ENCODE data around the gene IDH2. TPM values are rescaled to one million over a fixed set of nuclear protein-coding genes. Genes with fewer than 3 reads are reported as not detected.
A peak's percentile ranks its signal among the peaks of the same experiment; 100 is the strongest.
"Not testable (repeated sequence)": the region's sequence is repeated elsewhere in the genome, so short reads cannot be mapped to it uniquely, and the experiment has no call there.

IDH2 gene
- polyA plus RNA-seq, 1 experiment, result 84.2 TPM

DNA sequence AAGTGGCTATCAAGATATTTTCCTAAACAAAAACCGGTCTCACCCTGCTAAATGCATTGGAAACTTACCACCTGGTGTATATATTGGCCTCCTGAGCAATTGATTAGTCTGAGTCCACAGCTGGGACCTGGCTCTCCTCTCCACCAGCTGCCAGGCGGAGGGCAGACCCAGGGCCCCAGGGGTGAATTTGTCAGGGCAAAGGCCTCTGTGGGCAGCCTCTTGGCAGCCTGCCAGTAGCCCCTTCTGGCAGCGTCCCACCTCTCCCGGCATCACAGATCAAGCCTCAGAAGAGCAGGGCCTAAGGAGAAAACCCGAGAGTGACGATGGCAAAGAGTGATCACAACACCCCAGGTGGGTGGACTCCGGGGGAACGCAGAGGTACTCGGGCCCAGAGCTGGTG lies 43.0 kb upstream of the IDH2 start:
- no peak for DNase-seq (ENCODE audit: low read depth, low spot score)
- ChIA-PET CTCF (no interaction called here), POLR2A (no interaction called here)
- H3K4me3 ChIP-seq (ENCODE audit: low read depth, low read length), result no peak overlapping the region
- H3K9me3 ChIP-seq (ENCODE audit: control insufficient read depth, insufficient read depth, low read length), result no peaks in the 10 kb centered on the region; the same call in 1 of the 2 replicates
- TF ChIP-seq, protein P1, sequence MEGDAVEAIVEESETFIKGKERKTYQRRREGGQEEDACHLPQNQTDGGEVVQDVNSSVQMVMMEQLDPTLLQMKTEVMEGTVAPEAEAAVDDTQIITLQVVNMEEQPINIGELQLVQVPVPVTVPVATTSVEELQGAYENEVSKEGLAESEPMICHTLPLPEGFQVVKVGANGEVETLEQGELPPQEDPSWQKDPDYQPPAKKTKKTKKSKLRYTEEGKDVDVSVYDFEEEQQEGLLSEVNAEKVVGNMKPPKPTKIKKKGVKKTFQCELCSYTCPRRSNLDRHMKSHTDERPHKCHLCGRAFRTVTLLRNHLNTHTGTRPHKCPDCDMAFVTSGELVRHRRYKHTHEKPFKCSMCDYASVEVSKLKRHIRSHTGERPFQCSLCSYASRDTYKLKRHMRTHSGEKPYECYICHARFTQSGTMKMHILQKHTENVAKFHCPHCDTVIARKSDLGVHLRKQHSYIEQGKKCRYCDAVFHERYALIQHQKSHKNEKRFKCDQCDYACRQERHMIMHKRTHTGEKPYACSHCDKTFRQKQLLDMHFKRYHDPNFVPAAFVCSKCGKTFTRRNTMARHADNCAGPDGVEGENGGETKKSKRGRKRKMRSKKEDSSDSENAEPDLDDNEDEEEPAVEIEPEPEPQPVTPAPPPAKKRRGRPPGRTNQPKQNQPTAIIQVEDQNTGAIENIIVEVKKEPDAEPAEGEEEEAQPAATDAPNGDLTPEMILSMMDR (IDR thresholded peaks at IDR 0.05; ENCODE audit: low read depth, low read length), result no peak
- H3K27me3 ChIP-seq (ENCODE audit: control insufficient read depth, insufficient read depth, low read length), result no peaks in the 10 kb centered on the region
- H3K27ac ChIP-seq (ENCODE audit: low read depth, low read length), result no peak overlapping the region

DNA sequence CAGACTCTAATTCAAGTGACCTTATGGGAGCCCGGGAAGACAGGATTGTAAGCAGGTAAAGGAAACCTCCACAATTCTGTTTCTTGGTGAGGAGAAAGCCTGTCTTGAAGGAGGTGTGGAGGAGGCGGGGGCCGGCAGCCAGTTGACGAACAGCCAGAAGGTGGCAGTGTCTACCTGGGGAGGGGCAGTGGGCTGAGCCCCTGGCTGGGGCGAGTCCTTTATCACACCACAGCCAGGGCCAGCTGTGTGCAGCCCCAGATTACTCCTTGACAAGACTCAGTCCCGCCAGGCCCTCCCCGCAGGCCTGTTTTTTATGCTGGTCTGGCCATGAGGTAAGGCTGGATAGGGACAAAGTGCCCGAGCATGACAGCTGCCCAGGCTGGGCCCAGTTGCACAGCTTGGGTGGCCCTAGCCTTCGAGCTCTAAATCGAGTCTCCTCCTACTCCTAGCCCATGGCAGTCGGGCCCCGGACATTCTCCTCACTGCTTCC lies 40.9 kb upstream of the IDH2 start:
- no peaks in the 10 kb centered on the region; the same call in 1 of the 2 replicates for H3K9me3 ChIP-seq (ENCODE audit: control insufficient read depth, insufficient read depth, low read length)
- no peaks in the 10 kb centered on the region for H3K27me3 ChIP-seq (ENCODE audit: control insufficient read depth, insufficient read depth, low read length)
- H3K27ac ChIP-seq (ENCODE audit: low read depth, low read length), result no peak overlapping the region
- DNase-seq (ENCODE audit: low read depth, low spot score), result no peak
- POLR2A ChIA-PET, result interaction anchor here (0.6 to 1.1 kb wide), 2 partner anchors 78 to 727 kb away, joined by 3 to 7 read pairs; no protein-coding TSS in a partner anchor
- CTCF ChIA-PET, result interaction anchor here (0.6 to 4.2 kb wide), 3 partner anchors 34 to 78 kb away, joined by 3 to 22 read pairs (median 3); no protein-coding TSS in a partner anchor
- TF ChIP-seq, protein P1 (IDR thresholded peaks at IDR 0.05; ENCODE audit: low read depth, low read length), result peak; percentile 64
- H3K4me3 ChIP-seq (ENCODE audit: low read depth, low read length), result no peak overlapping the region

- Histone ChIP-seq H3K27ac (ENCODE audit: low read depth, low read length) (no peak overlapping the region), H3K9me3 (ENCODE audit: control insufficient read depth, insufficient read depth, low read length) (no peaks in the 10 kb centered on the region; the same call in 1 of the 2 replicates), H3K27me3 (ENCODE audit: control insufficient read depth, insufficient read depth, low read length) (no peaks in the 10 kb centered on the region), H3K4me3 (ENCODE audit: low read depth, low read length) (no peak overlapping the region)
- TF ChIP-seq, protein P1 (IDR thresholded peaks at IDR 0.05; ENCODE audit: low read depth, low read length), result no peak
- DNase-seq (ENCODE audit: low read depth, low spot score), result no peak
- ChIA-PET CTCF (interaction anchor here (0.6 to 4.2 kb wide), 2 partner anchors 35 to 79 kb away, joined by 3 to 22 read pairs; no protein-coding TSS in a partner anchor), POLR2A (interaction anchor here (0.6 kb wide), 2 partner anchors 49 to 728 kb away, joined by 5 to 7 read pairs; no protein-coding TSS in a partner anchor)
These were observed 40.2 kb upstream of the IDH2 start for GRCh38 chr15:90142216-90143165.

- DNase-seq (ENCODE audit: low read depth, low spot score), result no peak
- ChIA-PET POLR2A (interaction anchor here (0.5 to 0.7 kb wide), 3 partner anchors 32 to 76 kb away, joined by 3 to 5 read pairs (median 3); no protein-coding TSS in a partner anchor), CTCF (interaction anchor here (4.2 kb wide), 1 partner anchor 80 kb away, joined by 22 read pairs; no protein-coding TSS in a partner anchor)
- TF ChIP-seq, protein P1 (IDR thresholded peaks at IDR 0.05; ENCODE audit: low read depth, low read length), result no peak
- H3K9me3 ChIP-seq (ENCODE audit: control insufficient read depth, insufficient read depth, low read length), result no peaks in the 10 kb centered on the region; the same call in 1 of the 2 replicates
- H3K4me3 ChIP-seq (ENCODE audit: low read depth, low read length), result no peak overlapping the region
- no peak overlapping the region for H3K27ac ChIP-seq (ENCODE audit: low read depth, low read length)
- no peaks in the 10 kb centered on the region for H3K27me3 ChIP-seq (ENCODE audit: control insufficient read depth, insufficient read depth, low read length)
These were observed 39.4 kb upstream of the IDH2 start for GRCh38 chr15:90141646-90142045.

- POLR2A ChIA-PET; CTCF ChIA-PET; H3K9me3 ChIP-seq (ENCODE audit: control insufficient read depth, insufficient read depth, low read length); DNase-seq (ENCODE audit: low read depth, low spot score); H3K27ac ChIP-seq (ENCODE audit: low read depth, low read length); H3K4me3 ChIP-seq (ENCODE audit: low read depth, low read length); H3K27me3 ChIP-seq (ENCODE audit: control insufficient read depth, insufficient read depth, low read length): not testable (repeated sequence)
These were observed 37.3 kb upstream of the IDH2 start for GRCh38 chr15:90139549-90139948.

Data from AG04450 (cell line).